PC-9 (cell line): ENCODE results near the gene POLG2. TPM values are rescaled to one million over a fixed set of nuclear protein-coding genes. Genes with fewer than 3 reads are reported as not detected.
A peak's percentile ranks its signal among the peaks of the same experiment; 100 is the strongest.

Source experiments
- Bru-seq: library from RNA; stranded (reverse); fragments of 400-500 nt; gene quantifications from one replicate; lab custom pipeline; 2021; lab: Mats Ljungman, UMichigan
- BruChase-seq, 2 experiments: library from RNA; stranded (reverse); fragments of 400-500 nt; gene quantifications; one replicate each; lab custom pipeline; 2021; lab: Mats Ljungman, UMichigan
- BruUV-seq: library from RNA; stranded (reverse); fragments of 400-500 nt; replicated peaks from 2 replicates; lab custom pipeline; 2021; lab: Mats Ljungman, UMichigan
- CTCF ChIA-PET: fragments of 300-600 bp; sonication (Branson Sonifier 250); formaldehyde crosslinking; loops from one replicate; lab custom pipeline; 2022; ENCODE audit warnings: antibody characterized with exemption; lab: Charles Lee
- POLR2A ChIA-PET: fragments of 300-600 bp; sonication (Branson Sonifier 250); formaldehyde crosslinking; loops from one replicate; lab custom pipeline; 2022; ENCODE audit warnings: antibody characterized with exemption; ENCODE audit not compliant: unreplicated experiment; lab: Charles Lee
- DNase-seq, 2 experiments: peaks; one replicate each; pipeline versions ENCODE4 v3.0.0 to v3.0.0-alpha.2; 2015 to 2022; ENCODE audit warnings: mixed read lengths in 1 of 2
- H2AFZ ChIP-seq: fragments of 200-600 bp; sonication (generic); 2 replicates; pipeline ENCODE4 v1.8.1; 2017; ENCODE audit warnings: antibody characterized with exemption
- H3F3A ChIP-seq: fragments of 200-600 bp; sonication (generic); 2 replicates; pipeline ENCODE4 v1.8.1; 2017; ENCODE audit warnings: antibody characterized with exemption, mild to moderate bottlenecking, low read depth; ENCODE audit not compliant: insufficient read depth
- H3K27ac ChIP-seq: fragments of 200-600 bp; sonication (generic); 2 replicates; pipeline ENCODE4 v1.6.1; 2016; ENCODE audit warnings: mixed run types
- H3K27me3 ChIP-seq: fragments of 200-600 bp; sonication (generic); 2 replicates; pipeline ENCODE4 v1.6.1; 2016; ENCODE audit warnings: low read depth, mixed run types; ENCODE audit not compliant: insufficient read depth
- H3K36me3 ChIP-seq: fragments of 200-600 bp; sonication (generic); 2 replicates; pipeline ENCODE4 v1.6.1; 2016; ENCODE audit warnings: low read depth, mixed run types
- H3K4me1 ChIP-seq: fragments of 200-600 bp; sonication (generic); replicated peaks from 2 replicates; pipeline ENCODE4 v1.6.1; 2016; ENCODE audit warnings: mixed run types; ENCODE audit not compliant: insufficient read depth
- H3K4me2 ChIP-seq: fragments of 200-600 bp; sonication (generic); 2 replicates; pipeline ENCODE4 v1.6.1; 2017; ENCODE audit warnings: mixed run types
- H3K4me3 ChIP-seq: fragments of 200-600 bp; sonication (generic); 2 replicates; pipeline ENCODE4 v1.6.1; 2016; ENCODE audit warnings: mixed run types
- H3K79me2 ChIP-seq: fragments of 200-600 bp; sonication (generic); 2 replicates; pipeline ENCODE4 v1.6.1; 2017; ENCODE audit warnings: low read depth, mixed run types
- H3K9me2 ChIP-seq: fragments of 200-600 bp; sonication (generic); 2 replicates; pipeline ENCODE4 v1.8.1; 2017; ENCODE audit warnings: mild to moderate bottlenecking; ENCODE audit not compliant: insufficient read depth
- H3K9me3 ChIP-seq: fragments of 200-600 bp; sonication (generic); 2 replicates; pipeline ENCODE4 v1.8.1; 2016; ENCODE audit warnings: low read depth; ENCODE audit not compliant: insufficient read depth
- H4K20me1 ChIP-seq: fragments of 200-600 bp; sonication (generic); 2 replicates; pipeline ENCODE4 v1.8.1; 2017; ENCODE audit not compliant: insufficient read depth
- CTCF ChIP-seq: fragments of 200-600 bp; sonication (generic); conservative IDR thresholded peaks from 2 replicates; pipeline ENCODE4 v1.6.1; 2017; ENCODE audit warnings: mixed run types, antibody characterized with exemption, mild to moderate bottlenecking, moderate library complexity
- EZH2 ChIP-seq: fragments of 200-600 bp; sonication (generic); IDR thresholded peaks from 2 replicates; pipeline ENCODE4 v1.8.0; 2017; ENCODE audit warnings: antibody characterized with exemption, low read depth
- intact Hi-C: fragments of 100-400 bp; cut with micrococcal nuclease; formaldehyde crosslinking; loops from one replicate; pipeline ENCODE4 v1.10.0; 2022; ENCODE audit not compliant: unreplicated experiment
- long read RNA-seq: library from polyadenylated mRNA; stranded (forward); transcript quantifications from one replicate; pipeline ENCODE4 v2.0.0, GENCODE V29; 2022
- total RNA-seq: library from RNA; stranded (reverse); gene quantifications from 2 replicates; pipeline ENCODE4 v1.2.3, GENCODE V29; 2021

POLG2 gene
- total RNA-seq (23.3 and 32.7 TPM in 2 replicates), Bru-seq, nascent RNA (percentile 69 among the genes with signal in this experiment), BruChase-seq, experiment 1, labeled RNA remaining after a 2-hour chase (percentile 81 among the genes with signal in this experiment), BruChase-seq, experiment 2, labeled RNA remaining after a 6-hour chase (percentile 79 among the genes with signal in this experiment)
- long read RNA-seq, transcript POLG2-201 (8 exons, 1,564 nt): major isoform, 16 of 25 reads
- long read RNA-seq, partial matches to known transcripts: 1 of 25 reads
- long read RNA-seq, other reads (novel, unspliced or antisense): 8 of 25 reads

DNA sequence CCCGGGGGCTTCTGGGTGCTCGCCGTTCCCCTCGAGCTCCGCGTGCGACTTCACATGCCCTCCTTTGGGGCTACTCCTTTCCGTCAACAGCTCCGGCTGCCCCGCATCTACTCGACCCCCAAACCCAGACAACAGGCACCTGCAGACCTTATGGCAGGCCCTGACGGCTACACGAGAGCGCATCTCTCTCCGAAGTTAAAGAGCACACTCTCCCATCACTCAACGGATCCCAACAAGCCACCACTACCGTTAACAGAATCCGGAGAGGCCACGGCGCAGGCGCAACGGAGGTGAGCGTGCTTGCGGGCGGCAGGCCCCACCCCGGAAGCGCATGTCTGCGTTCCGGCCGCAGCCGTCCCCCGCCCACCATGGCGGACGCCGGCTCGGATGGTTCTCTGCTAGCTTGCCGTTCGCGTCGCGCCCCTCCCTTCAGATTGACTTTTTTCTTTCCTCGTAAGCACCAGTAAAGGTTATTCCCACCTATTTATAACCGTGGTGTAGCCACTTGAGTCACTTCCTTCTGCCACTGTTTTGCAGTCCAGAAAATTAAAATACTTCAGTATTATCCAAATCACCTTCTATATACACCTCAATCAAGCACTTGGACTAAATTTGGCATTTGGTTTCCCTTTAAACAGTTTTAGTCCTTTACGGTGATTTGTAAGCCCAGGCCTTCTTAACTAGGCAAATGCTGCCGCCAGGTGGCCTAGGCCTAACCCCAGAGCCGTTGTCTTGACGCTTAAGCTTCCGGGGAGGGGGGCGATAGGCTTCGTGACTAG is at the start of gene POLG2:
Gene POLG2, minus strand, starts transcription at position 269 of the 779 bp plus-strand sequence. Its CDS starts 86 bp downstream, at position 183.
- Histone ChIP-seq H3K4me2 (peak within 1 kb of the TSS; percentile 98), H2AFZ (peak within 1 kb of the TSS; percentile 81), H3F3A (peaks cover 59% of the 10 kb centered on the region), H3K36me3 (peaks cover 47% of the 10 kb centered on the region), H3K9me3 (no peaks in the 10 kb centered on the region), H3K4me3 (peak within 1 kb of the TSS; percentile 83), H3K4me1 (peaks cover 58% of the 10 kb centered on the region), H3K9me2 (no peaks in the 10 kb centered on the region), H3K79me2 (peaks cover 54% of the 10 kb centered on the region), H3K27me3 (no peaks in the 10 kb centered on the region), H3K27ac (peak within 1 kb of the TSS; percentile 90), H4K20me1 (peaks cover 47% of the 10 kb centered on the region)
- ChIA-PET POLR2A (interaction anchor here (0.7 to 1.3 kb wide), 3 partner anchors 8 to 77 kb away, joined by 3 to 10 read pairs (median 5); partner anchors contain the start of genes CEP95 and DDX5), CTCF (interaction anchor here (0.7 kb wide), 1 partner anchor 48 kb away, joined by 3 read pairs; no protein-coding TSS in a partner anchor)
- BruUV-seq: TSS peak; percentile 95
- intact Hi-C loops: loop anchor here (1.0 to 5.0 kb wide), 2 partner anchors 55 to 170 kb away; no protein-coding TSS in a partner anchor
- TF ChIP-seq EZH2 (no peak), CTCF (peak; percentile 67)
- DNase-seq: peak; percentile 83 to 92

DNA sequence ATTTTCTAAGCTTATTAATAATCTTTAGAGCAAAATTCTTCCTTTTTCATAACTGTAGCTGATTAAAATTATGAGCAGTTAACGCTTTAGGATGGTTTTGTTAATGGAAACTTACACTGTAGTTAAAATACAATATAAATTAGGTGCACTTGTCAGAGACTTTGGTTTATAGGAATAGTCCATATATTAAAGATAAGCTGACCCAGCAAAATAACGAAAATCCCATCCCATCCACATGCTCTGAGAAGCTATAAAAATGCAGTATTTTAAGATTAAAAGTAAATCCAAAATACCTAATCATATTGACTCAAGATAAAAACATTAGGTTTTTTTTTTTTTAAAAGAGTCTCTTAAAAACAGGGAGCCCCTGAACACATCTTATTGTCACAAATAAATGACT is 47.9 kb upstream of the POLG2 start:
- no TSS peak for BruUV-seq
- Histone ChIP-seq H4K20me1 (peaks cover 4% of the 10 kb centered on the region), H3K9me3 (no peaks in the 10 kb centered on the region), H3K27ac (no peak overlapping the region), H3F3A (peaks cover 81% of the 10 kb centered on the region), H3K79me2 (no peaks in the 10 kb centered on the region), H3K27me3 (no peaks in the 10 kb centered on the region), H3K4me2 (no peak overlapping the region), H3K9me2 (no peaks in the 10 kb centered on the region), H3K4me1 (no peaks in the 10 kb centered on the region), H3K36me3 (peaks cover 36% of the 10 kb centered on the region), H2AFZ (no peak overlapping the region), H3K4me3 (no peak overlapping the region)
- intact Hi-C loops: no loop called here
- ChIA-PET CTCF (no interaction called here), POLR2A (no interaction called here)
- TF ChIP-seq CTCF (no peak), EZH2 (no peak)
- DNase-seq: no peak

DNA sequence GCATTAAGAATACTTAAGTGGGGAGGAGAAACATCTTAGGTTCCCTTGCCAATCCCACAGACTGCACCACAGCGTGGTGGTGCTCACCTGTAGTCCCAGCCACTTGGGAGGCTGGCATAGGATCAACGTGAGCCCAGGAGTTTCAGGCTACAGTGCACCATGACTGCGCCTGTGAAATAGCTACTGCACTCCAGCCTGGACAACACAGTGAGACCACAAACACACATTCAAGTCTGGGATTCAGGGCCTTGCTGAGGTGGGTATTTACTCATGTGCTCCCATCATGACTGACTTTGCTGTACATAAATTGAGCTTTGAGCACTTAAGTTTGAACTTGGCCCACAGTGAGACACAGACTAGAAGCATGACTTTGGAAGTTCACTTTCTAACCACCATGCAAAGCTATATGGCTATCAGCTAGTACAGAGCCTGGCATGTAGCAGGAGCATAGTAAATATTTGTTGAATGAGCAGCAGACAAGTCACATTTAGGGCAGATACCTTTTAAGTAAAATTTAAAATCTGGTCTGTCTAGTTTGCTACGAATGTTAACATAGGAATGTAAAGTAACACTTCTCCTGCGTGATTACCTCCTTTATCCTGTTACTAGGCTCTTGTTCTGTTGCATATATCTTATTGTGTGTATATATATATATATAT is 43.4 kb upstream of the POLG2 start:
- Histone ChIP-seq H3K36me3 (peaks cover 47% of the 10 kb centered on the region), H3F3A (peaks cover 85% of the 10 kb centered on the region; the same call in 1 of the 2 replicates), H3K79me2 (no peaks in the 10 kb centered on the region), H3K4me3 (no peak overlapping the region), H3K9me2 (no peaks in the 10 kb centered on the region), H3K27me3 (no peaks in the 10 kb centered on the region), H2AFZ (no peak overlapping the region), H3K4me1 (no peaks in the 10 kb centered on the region), H4K20me1 (peaks cover 4% of the 10 kb centered on the region), H3K9me3 (no peaks in the 10 kb centered on the region), H3K27ac (no peak overlapping the region), H3K4me2 (no peak overlapping the region)
- CTCF ChIA-PET: interaction anchor here (0.7 kb wide), 2 partner anchors 120 to 171 kb away, joined by 4 to 5 read pairs; no protein-coding TSS in a partner anchor
- DNase-seq: no peak
- intact Hi-C loops: no loop called here
- POLR2A ChIA-PET: no interaction called here
- no TSS peak for BruUV-seq
- TF ChIP-seq CTCF (no peak), EZH2 (no peak)
